Measurements from ENCODE around the gene FCER1G. TPM values are rescaled to one million over a fixed set of nuclear protein-coding genes. Genes with fewer than 3 reads are reported as not detected.
A peak's percentile ranks its signal among the peaks of the same experiment; 100 is the strongest.

FCER1G gene
- total RNA-seq, 2 experiments from 2014 or later: 2.0 TPM

GRCh38 chr1:161209790-161210409, 5.2 kb upstream of the FCER1G start:
- CTCF ChIA-PET: interaction anchor here (1.3 to 3.0 kb wide), 3 partner anchors 11 to 16 kb away, joined by 3 to 13 read pairs (median 4); partner anchors contain the start of genes APOA2 and TOMM40L
- intact Hi-C loops (cut with DNase I, micrococcal nuclease): loop anchor here (1.0 to 5.0 kb wide), 2 partner anchors 15 to 172 kb away; no protein-coding TSS in a partner anchor
- H3K4me3 Mint-ChIP-seq: no peak overlapping the region
- H3K36me3 Mint-ChIP-seq (ENCODE audit: low read depth): peaks cover 90% of the 10 kb centered on the region
- Histone ChIP-seq H3K4me1 (ENCODE audit: insufficient read depth, low read length) (peaks cover 22% of the 10 kb centered on the region), H3K27me3 (ENCODE audit: control insufficient read depth in 1 of 2, insufficient read depth in 2 of 2, low read length in 2 of 2) (no peaks in the 10 kb centered on the region), H3K36me3 (ENCODE audit: insufficient read depth, low read length) (peaks cover 97% of the 10 kb centered on the region), H3K4me3 (ENCODE audit: low read length) (no peak overlapping the region), H3K27ac (ENCODE audit: low read depth in 1 of 2, low read length in 2 of 2) (no peak overlapping the region), H3K9me3 (ENCODE audit: control insufficient read depth in 1 of 2, insufficient read depth in 1 of 2, low read length in 2 of 2) (no peaks in the 10 kb centered on the region)
- peak; percentile 98 for ATAC-seq (ENCODE audit: poor library complexity)
- POLR2A ChIA-PET: interaction anchor here (1.6 to 2.4 kb wide), 3 partner anchors 8 to 28 kb away, joined by 5 to 20 read pairs (median 10); partner anchors contain the start of genes NDUFS2 and TOMM40L
- H3K27me3 Mint-ChIP-seq: no peaks in the 10 kb centered on the region
- H3K9me3 Mint-ChIP-seq: no peaks in the 10 kb centered on the region
- H3K27ac Mint-ChIP-seq: peak overlapping the region; percentile 12
- DNase-seq: peak; percentile 55 to 87 (median 66)
- peaks cover 39% of the 10 kb centered on the region for H3K4me1 Mint-ChIP-seq (ENCODE audit: low read depth)
- peak; percentile 84 for TF ChIP-seq CTCF (IDR thresholded peaks at IDR 0.05)

GRCh38 chr1:161214369-161214768, 726 bp upstream of the FCER1G start:
- Histone ChIP-seq H3K4me3 (ENCODE audit: low read length) (no peak overlapping the region), H3K36me3 (ENCODE audit: insufficient read depth, low read length) (peaks cover 54% of the 10 kb centered on the region), H3K27ac (ENCODE audit: low read depth in 1 of 2, low read length in 2 of 2) (no peak overlapping the region), H3K4me1 (ENCODE audit: insufficient read depth, low read length) (peaks cover 44% of the 10 kb centered on the region), H3K27me3 (ENCODE audit: control insufficient read depth in 1 of 2, insufficient read depth in 2 of 2, low read length in 2 of 2) (no peaks in the 10 kb centered on the region), H3K9me3 (ENCODE audit: control insufficient read depth in 1 of 2, insufficient read depth in 1 of 2, low read length in 2 of 2) (no peaks in the 10 kb centered on the region)
- Mint-ChIP-seq H3K4me1 (ENCODE audit: low read depth) (peaks cover 51% of the 10 kb centered on the region), H3K27me3 (no peaks in the 10 kb centered on the region), H3K36me3 (ENCODE audit: low read depth) (peaks cover 56% of the 10 kb centered on the region), H3K4me3 (no peak overlapping the region), H3K27ac (no peak overlapping the region), H3K9me3 (no peaks in the 10 kb centered on the region)
- intact Hi-C loops (cut with DNase I, micrococcal nuclease): loop anchor here in 1 of 2 experiments (5.0 kb wide), 1 partner anchor 168 kb away; no protein-coding TSS in a partner anchor
- DNase-seq (no peak), ATAC-seq (ENCODE audit: poor library complexity) (no peak)
- POLR2A ChIA-PET: no interaction called here
- CTCF ChIA-PET: no interaction called here
- TF ChIP-seq CTCF (IDR thresholded peaks at IDR 0.05): no peak

- ChIA-PET CTCF (interaction anchor here (0.7 kb wide), 1 partner anchor 74 kb away, joined by 3 read pairs; no protein-coding TSS in a partner anchor), POLR2A (interaction anchor here (0.6 to 3.0 kb wide), 6 partner anchors 9 to 112 kb away, joined by 3 to 20 read pairs (median 3); partner anchors contain the start of genes PPOX and TOMM40L)
- DNase-seq (peak in 3 of 14 experiments; percentile 29 to 71 (median 60)), ATAC-seq (ENCODE audit: poor library complexity) (no peak)
- no peaks in the 10 kb centered on the region for H3K27me3 ChIP-seq (ENCODE audit: control insufficient read depth in 1 of 2, insufficient read depth in 2 of 2, low read length in 2 of 2)
- peak overlapping the region; percentile 26 to 50 for H3K27ac ChIP-seq (ENCODE audit: low read depth in 1 of 2, low read length in 2 of 2)
- no peaks in the 10 kb centered on the region for H3K9me3 ChIP-seq (ENCODE audit: control insufficient read depth in 1 of 2, insufficient read depth in 1 of 2, low read length in 2 of 2)
- TF ChIP-seq CTCF (IDR thresholded peaks at IDR 0.05): no peak
- Mint-ChIP-seq H3K9me3 (no peaks in the 10 kb centered on the region), H3K27ac (peak overlapping the region; percentile 91), H3K36me3 (ENCODE audit: low read depth) (peaks cover 30% of the 10 kb centered on the region), H3K4me3 (no peak overlapping the region), H3K27me3 (no peaks in the 10 kb centered on the region), H3K4me1 (ENCODE audit: low read depth) (peaks cover 49% of the 10 kb centered on the region)
- intact Hi-C loops (cut with DNase I, micrococcal nuclease): no loop called here
- peak overlapping the region; percentile 40 for H3K4me3 ChIP-seq (ENCODE audit: low read length)
- H3K36me3 ChIP-seq (ENCODE audit: insufficient read depth, low read length): peaks cover 26% of the 10 kb centered on the region
- peaks cover 42% of the 10 kb centered on the region for H3K4me1 ChIP-seq (ENCODE audit: insufficient read depth, low read length)
Observed at GRCh38 chr1:161216945-161217712, 2.0 kb downstream of the FCER1G start.

Data from CD4-positive, alpha-beta T cell (primary cell).